ENCODE data around the gene TTYH1.

TTYH1 gene

DNA sequence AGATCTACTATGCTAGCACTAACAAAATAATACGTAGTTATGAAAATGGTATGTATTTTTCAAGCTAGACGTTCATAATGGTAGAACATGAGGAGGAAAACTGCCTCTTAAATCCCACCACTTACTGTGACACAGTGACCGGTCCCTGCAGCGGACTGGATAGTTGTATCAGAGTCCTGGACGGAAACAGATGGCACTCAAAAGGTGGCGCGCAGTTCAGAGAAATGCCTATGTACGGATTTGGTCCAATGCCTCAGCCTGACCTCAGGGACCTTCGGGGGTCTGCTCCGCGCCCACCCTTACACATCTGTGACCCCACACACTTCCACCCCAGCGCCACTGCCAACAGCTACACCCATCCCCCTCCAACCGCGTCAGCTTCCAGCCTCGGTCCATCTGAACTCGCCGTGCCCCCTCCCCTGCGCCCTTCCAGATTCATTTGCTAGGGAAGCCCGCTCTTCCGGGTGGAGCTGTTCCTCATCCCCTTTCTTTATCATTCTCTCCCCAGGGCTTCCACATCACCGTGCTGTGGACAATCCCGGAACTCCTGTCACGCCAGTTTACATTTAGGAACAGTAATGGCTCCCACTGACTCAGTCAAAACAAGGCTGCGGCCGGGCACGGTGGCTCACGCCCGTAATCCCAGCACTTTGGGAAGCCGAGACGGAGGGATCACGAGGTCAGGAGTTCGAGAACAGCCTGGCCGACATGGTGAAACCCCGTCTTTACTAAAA lies 32.9 kb downstream of the TTYH1 start:
- peak; percentile 85 for TF ChIP-seq YY1 (IDR thresholded peaks at IDR 0.05; ENCODE audit: low read depth)
- no peak for TF ChIP-seq EGR1 (IDR thresholded peaks at IDR 0.05)
- TF ChIP-seq TCF12 (IDR thresholded peaks at IDR 0.05; ENCODE audit: low read depth): peak; percentile 6; the same call in 1 of the 2 replicates

DNA sequence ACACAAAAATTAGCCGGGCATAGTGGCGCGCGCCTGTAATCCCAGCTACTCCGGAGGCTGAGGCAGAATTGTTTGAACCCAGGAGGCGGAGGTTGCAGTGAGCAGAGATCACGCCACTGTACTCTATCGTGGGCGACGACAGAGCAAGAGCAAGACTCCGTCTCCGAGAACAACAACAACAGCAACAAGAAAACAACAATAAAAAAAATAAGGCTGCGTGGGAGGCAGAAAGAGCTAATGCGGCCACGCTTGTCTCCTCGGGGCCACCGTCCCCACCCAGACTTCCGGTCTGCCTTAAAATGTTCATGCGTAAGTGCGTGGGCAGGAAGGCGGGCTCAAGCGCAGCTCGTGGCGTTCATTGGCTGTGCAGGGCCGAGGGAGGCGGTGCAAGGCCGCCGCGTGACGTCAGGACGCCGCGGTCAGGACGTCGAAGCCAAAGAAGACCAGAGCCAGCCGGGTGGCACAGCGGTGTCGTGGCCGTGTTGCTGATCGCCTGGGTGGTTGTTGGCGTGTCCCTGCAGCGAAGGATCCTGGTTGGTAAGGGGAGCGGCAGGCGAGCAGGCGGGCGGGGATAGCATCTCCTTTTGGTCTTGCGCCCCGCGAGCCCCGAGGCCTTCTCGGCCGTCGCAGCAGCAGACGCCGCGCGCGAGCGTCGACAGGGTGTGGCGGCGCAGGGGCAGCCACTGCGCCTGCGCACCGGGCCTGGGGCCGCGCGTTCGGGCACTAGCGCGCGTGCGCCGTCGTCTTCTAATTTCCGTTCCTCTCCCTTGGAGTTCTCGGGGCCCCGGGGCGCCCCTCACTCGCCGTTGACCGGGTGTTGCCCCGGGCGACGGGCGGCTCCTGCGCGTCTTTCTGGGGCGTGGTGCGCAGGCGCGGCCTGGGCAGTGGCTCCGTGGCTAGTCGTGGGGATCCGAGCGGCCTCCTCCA lies 33.8 kb downstream of the TTYH1 start, which contains the start of gene LENG8:
LENG8 (plus strand) TSS at position 426 of the 927 bp plus-strand sequence. CDS start 2,146 bp downstream, outside the sequence.
- TF ChIP-seq EGR1 (IDR thresholded peaks at IDR 0.05): peak; percentile 99
- TF ChIP-seq EP300 (IDR thresholded peaks at IDR 0.05; ENCODE audit: borderline replicate concordance): peak; percentile 34; the same call in 1 of the 2 replicates
- peak; percentile 87 for TF ChIP-seq MAX (IDR thresholded peaks at IDR 0.05)
- no peak for TF ChIP-seq REST (IDR thresholded peaks at IDR 0.05; ENCODE audit: low read depth)
- peak; percentile 70 for TF ChIP-seq TAF1 (IDR thresholded peaks at IDR 0.05; ENCODE audit: low read depth)
- no peak; the same call in 1 of the 2 replicates for TF ChIP-seq USF1 (IDR thresholded peaks at IDR 0.05)
- no peak for TF ChIP-seq ZBTB7A (IDR thresholded peaks at IDR 0.05; ENCODE audit: low read depth)
- no peak for TF ChIP-seq CEBPB (IDR thresholded peaks at IDR 0.05)
- TF ChIP-seq FOXM1 (IDR thresholded peaks at IDR 0.05; ENCODE audit: borderline replicate concordance, low read depth): no peak
- TF ChIP-seq TEAD4 (IDR thresholded peaks at IDR 0.05): no peak
- TF ChIP-seq YY1 (IDR thresholded peaks at IDR 0.05; ENCODE audit: low read depth): no peak
- TF ChIP-seq RAD21 (IDR thresholded peaks at IDR 0.05; ENCODE audit: low read depth): no peak
- TF ChIP-seq CREB1 (IDR thresholded peaks at IDR 0.05; ENCODE audit: low read depth): peak; percentile 93
- no peak for TF ChIP-seq NFIC (IDR thresholded peaks at IDR 0.05)
- TF ChIP-seq TCF12 (IDR thresholded peaks at IDR 0.05; ENCODE audit: low read depth): no peak; the same call in none of the 2 replicates

- TF ChIP-seq TCF12 (IDR thresholded peaks at IDR 0.05; ENCODE audit: low read depth) (no peak), RAD21 (IDR thresholded peaks at IDR 0.05; ENCODE audit: low read depth) (no peak), REST (IDR thresholded peaks at IDR 0.05; ENCODE audit: low read depth) (no peak), FOXM1 (IDR thresholded peaks at IDR 0.05; ENCODE audit: borderline replicate concordance, low read depth) (no peak), EGR1 (IDR thresholded peaks at IDR 0.05) (peak; percentile 9; the same call in 1 of the 2 replicates)
Observed at GRCh38 chr19:54449701-54450069, 34.4 kb downstream of the TTYH1 start.

DNA sequence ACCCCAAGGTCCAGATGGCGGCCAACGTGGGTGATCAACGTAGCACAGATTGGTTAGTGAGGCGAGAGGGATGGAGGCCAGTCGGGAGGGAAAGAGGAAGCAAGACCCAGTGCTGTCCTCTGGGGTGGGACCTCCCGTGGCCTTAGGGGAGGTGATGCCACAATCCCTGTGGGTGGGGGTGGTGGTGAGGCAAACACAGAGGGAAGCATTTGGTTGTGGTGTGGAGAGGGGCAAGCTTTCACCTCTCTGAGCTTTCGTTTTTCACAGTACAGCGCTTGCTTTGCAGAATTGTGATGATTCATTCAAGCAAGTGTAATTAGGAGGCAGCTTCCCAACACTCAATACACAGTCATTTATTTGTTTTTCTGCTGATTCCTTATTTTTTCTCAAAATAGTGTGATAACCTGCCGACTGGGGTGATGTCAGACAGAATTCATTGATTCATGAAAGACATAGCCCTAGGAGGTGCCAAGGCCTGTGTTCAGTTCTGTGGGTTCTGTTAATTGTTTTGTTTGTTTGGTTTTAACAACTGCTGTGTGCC lies 36.1 kb downstream of the TTYH1 start:
- TF ChIP-seq REST (IDR thresholded peaks at IDR 0.05; ENCODE audit: low read depth) (no peak), MAX (IDR thresholded peaks at IDR 0.05) (no peak), CREB1 (IDR thresholded peaks at IDR 0.05; ENCODE audit: low read depth) (no peak), USF1 (IDR thresholded peaks at IDR 0.05) (no peak), TAF1 (IDR thresholded peaks at IDR 0.05; ENCODE audit: low read depth) (no peak), FOXM1 (IDR thresholded peaks at IDR 0.05; ENCODE audit: borderline replicate concordance, low read depth) (no peak), YY1 (IDR thresholded peaks at IDR 0.05; ENCODE audit: low read depth) (no peak), ZBTB7A (IDR thresholded peaks at IDR 0.05; ENCODE audit: low read depth) (no peak), EP300 (IDR thresholded peaks at IDR 0.05; ENCODE audit: borderline replicate concordance) (no peak), RAD21 (IDR thresholded peaks at IDR 0.05; ENCODE audit: low read depth) (no peak), TEAD4 (IDR thresholded peaks at IDR 0.05) (no peak), TCF12 (IDR thresholded peaks at IDR 0.05; ENCODE audit: low read depth) (no peak), NFIC (IDR thresholded peaks at IDR 0.05) (no peak), CEBPB (IDR thresholded peaks at IDR 0.05) (no peak), EGR1 (IDR thresholded peaks at IDR 0.05) (no peak)

Measured in Ishikawa (cell line).